CD4-positive, alpha-beta T cell treated with Interleukin-17A for 1 hour (primary cell): ENCODE results near the gene TEKT3.

ENCODE experiments used
- DNase-seq: peaks from one replicate; pipeline ENCODE4 v3.0.0-alpha.2; 2020

Gene TEKT3

DNA sequence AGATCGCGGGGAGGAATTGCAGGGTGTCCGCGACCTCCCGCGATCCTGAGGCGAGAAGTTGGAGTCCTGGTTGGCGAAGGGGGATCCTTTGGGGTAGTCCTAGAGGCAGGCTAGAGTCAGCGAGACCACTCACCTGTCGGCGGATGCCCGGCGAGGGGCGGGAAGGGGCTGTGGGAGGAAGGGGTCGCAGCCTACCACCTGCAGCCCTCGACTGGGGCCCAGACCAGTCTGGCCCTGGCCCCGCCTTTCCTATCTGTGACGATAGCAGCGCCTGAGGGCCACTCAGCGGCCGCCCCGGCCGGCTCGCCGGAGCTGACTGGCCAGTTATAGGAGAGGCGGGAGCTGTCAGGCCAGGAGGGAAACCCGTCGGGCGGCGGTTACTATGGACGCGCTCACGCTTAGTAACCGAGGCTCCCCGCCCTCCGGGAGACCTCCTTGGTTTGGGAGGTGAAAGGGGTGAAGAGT lies at the start of gene TEKT3:
Gene TEKT3, minus strand, starts transcription at position 213 of the 465 bp plus-strand sequence. CDS start 10,012 bp downstream, outside the sequence.
- DNase-seq: no peak

- DNase-seq: no peak
Observed at GRCh38 chr17:15388356-15389041, 47.1 kb upstream of the TEKT3 start.

- no peak for DNase-seq
Observed at GRCh38 chr17:15386083-15386482, 44.7 kb upstream of the TEKT3 start.

- DNase-seq: no peak
Observed at GRCh38 chr17:15385305-15385704, 43.9 kb upstream of the TEKT3 start.

DNA sequence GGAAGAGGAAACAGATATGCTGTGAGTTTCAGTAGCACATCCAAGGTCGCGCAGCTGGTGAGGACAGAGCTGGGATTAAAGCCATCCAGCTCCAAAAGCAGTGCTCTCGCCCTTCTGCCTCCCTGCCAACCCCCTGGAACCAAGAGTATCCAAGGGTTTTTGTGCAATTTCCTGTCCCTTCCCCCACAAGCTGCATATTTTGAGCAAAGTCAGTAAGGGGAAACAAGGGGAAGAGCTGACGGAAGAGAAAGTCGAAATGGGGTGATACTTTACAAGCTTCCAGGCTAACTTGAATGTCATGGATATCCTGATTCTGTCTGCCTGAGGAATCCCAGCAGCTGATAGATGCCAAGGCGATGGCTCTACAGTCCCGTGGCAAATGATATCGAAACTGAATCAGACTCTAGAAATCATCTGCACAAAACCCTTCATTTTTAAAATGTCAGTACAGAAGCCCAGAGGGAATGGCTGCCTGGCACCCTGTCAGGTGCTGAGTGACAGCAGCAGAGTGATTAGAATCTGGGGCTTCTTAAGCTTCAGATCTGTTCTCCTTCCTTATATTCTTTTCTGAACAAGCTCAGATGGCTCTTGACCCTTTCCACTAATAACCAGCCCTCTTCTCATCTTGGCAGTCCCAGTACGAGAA lies 42.9 kb upstream of the TEKT3 start:
- DNase-seq: no peak

- DNase-seq: no peak
Observed at GRCh38 chr17:15382914-15383313, 41.5 kb upstream of the TEKT3 start.

DNA sequence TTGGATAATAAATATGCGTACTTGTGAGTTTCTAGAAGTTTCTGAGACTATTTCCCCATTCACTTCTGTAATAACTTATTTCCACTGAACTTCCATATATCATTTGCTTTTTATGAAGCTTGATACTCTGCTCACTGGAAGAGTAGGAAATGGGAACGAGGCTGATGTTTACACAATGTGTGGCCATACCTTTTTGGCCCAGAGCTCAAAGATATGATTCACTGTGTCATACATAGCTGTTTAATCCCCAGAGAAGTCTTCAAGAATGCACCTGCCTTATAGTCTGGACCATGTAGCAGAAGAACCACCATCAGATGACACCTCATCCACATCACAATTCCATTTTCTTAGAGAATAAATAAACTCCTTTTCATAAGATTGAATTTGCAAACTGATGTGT lies 40.3 kb upstream of the TEKT3 start:
- DNase-seq: no peak

- DNase-seq: no peak
Observed at GRCh38 chr17:15380446-15380845, 39.0 kb upstream of the TEKT3 start.

DNA sequence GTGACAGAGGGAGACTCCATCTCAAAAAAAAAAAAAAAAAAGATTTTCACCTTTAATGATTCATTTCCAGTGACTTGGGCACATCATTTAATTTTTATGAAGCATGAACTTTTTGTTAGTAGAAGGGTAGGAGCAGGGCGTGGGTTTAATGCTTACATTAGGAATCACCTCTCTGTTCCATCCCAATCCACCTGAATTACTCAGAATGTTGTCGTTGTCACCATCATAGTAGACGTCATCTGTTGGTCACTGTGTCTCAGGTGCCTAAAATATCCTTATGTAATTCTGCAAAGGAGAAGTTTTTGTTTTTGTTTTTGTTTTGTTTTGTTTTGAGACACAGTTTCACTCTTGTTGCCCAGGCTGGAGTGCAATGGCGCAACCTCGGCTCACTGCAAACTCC lies 38.3 kb upstream of the TEKT3 start:
- DNase-seq: no peak

DNA sequence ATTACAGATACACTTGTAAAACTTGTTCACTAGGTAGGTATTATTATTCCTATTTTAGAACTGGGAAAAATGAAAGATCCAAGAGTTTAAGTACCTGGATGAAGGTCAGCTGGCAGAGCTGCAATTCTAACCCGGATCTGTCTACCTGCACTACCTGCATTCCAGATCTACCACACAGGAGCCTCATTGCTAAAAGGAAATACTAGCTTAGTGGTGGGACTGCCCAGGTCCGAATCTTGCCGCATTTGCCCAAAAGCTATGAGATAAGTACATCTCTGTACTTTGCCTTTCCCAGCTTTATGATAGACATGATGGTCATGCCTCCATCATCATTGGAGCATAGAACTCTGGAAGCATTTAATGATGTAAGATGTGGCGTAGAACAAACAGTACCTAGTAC lies 36.8 kb upstream of the TEKT3 start:
- DNase-seq: no peak

DNA sequence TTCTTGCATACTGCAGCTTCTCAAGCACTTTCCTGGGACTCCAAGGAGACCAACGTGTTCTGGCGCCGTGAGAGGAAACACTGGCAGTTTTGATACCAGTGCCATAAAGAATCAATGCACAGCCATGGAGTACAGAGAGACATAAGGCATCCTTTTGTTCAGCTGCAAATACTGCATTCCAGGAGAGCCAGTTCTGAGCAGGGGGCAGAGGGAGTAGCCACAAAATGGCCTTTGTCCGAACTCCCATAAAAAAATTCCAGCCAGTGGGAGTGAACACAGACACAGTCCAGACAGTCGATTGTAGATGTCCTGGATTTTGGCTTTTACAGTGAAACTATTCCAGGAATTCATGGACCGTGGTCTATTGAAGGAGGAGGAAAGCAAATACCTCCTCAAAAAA lies 36.2 kb upstream of the TEKT3 start:
- DNase-seq: no peak

DNA sequence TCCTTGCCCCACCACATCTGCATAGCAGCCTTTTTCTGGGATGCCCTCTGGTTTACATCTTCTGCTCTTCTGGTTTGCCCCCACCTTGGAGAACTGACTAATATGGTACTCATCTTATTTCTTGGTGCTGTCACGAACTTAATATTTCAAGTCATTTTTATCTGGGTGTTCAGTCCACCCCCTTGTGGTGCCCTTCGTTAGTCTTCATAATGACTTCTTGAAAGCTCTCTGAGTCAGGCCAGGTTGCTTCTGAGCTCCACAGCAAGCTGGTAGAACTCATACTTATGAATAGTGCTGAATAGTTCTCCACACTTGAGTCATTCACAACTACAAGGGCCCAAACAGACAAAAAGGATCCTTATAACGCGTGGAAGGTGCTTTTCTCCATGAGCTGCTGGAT lies 35.8 kb upstream of the TEKT3 start:
- no peak for DNase-seq

GRCh38 chr17:15371376-15372130 lies 30.2 kb upstream of the TEKT3 start:
- no peak for DNase-seq

DNA sequence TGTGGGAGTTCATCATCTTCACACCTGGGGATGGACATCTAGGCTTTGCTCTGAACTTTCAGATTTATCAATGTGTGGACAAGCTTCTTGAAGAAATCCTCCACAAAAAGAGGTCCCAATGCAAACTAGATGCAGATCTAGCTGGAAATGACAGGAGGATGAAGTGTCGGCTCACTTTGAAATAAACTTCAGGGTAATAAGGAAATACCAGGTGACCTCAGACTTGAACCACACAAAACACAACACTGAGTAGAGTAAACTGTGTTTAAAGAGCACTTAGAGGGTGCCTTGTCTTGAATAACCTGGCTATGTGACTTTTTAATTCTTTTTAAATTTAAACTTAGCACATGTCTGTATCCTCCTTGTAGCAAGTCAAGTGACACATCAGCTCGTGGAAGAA lies 27.2 kb upstream of the TEKT3 start:
- DNase-seq: no peak

- no peak for DNase-seq
Observed at GRCh38 chr17:15366026-15366425, 24.6 kb upstream of the TEKT3 start.

- DNase-seq: no peak
Observed at GRCh38 chr17:15364615-15365014, 23.2 kb upstream of the TEKT3 start.

GRCh38 chr17:15363702-15364101 lies 22.3 kb upstream of the TEKT3 start:
- DNase-seq: no peak

GRCh38 chr17:15361592-15361991 lies 20.2 kb upstream of the TEKT3 start:
- DNase-seq: no peak

DNA sequence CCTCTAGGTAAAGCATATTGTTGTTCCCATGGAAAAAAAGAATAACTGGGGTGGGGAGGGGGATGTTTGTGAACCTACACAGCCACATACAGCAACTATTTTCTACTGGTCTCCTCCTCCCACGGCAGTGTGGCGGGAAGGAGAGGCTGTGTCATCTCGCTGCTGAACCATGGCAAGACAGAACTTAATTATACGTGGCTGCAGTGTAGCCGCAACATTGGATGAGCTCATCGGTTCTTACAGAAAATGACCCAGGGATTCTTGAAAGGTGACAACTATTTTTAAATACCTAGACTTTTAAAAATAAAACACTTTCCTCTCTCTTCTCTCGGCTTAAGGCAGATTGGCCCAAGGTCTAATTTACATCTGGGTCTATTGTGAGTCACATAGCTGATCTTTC lies 19.8 kb upstream of the TEKT3 start:
- no peak for DNase-seq

DNA sequence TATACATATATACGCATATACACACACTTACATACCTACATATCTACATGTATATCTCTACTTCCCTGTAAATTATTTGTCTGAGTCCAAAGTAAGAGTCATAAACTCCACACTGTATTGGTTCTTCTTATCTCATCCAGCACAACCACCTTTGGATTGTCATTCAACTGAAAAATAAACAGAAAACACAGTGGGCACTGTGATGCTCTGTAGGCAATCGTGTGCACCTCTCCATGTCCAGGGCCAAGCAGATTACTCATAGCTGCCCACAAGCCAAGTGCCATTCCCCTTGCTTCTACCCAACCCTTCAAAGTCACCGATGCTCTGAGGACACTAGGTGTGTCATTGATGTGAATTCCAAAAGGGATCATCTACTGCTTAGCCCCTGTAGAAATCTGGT lies 12.9 kb upstream of the TEKT3 start:
- no peak for DNase-seq

GRCh38 chr17:15351925-15352324 lies 10.5 kb upstream of the TEKT3 start:
- DNase-seq: no peak

DNA sequence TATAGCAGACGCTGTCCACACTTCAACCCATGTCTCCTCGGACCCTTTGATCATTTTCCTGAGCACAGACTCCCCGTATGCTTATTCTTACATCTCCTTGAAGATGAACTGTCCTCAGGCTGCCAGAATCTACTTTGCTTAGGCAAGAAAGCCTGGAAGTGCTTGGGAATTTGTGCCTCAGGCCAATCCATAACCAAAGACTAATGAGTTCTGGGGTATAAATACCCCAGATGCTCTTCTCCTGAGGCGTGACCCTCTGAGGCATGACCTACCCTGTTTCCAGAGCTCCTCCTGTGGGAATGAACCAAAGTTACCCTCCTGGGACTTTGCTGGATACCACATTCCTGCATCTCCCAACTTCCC lies 10.1 kb upstream of the TEKT3 start:
- no peak for DNase-seq

GRCh38 chr17:15350777-15351477 lies 9.5 kb upstream of the TEKT3 start:
- DNase-seq: no peak

GRCh38 chr17:15349119-15349518 lies 7.7 kb upstream of the TEKT3 start:
- no peak for DNase-seq
